HepG2 (cell line): ENCODE results near the gene MAPK9. TPM values are rescaled to one million over a fixed set of nuclear protein-coding genes. Genes with fewer than 3 reads are reported as not detected.

Experiments used
- ATAC-seq: fragments of 200-7000 bp; cut with Tn5 transposase; 3 replicates; pipeline ENCODE4 v1.9.1; 2020; ENCODE audit warnings: mild to moderate bottlenecking, moderate library complexity
- BruUV-seq: library from RNA; stranded (reverse); fragments of 400-500 nt; replicated peaks from 2 replicates; lab custom pipeline; 2021; lab: Mats Ljungman, UMichigan
- CTCF ChIA-PET: fragments of 300-600 bp; formaldehyde crosslinking; extraction: SDS; loops from one replicate; lab custom pipeline; 2021; ENCODE audit warnings: low total read pairs, inconsistent platforms, low intra/inter-chr PET ratio; lab: Yijun Ruan, JAX
- POLR2A ChIA-PET: fragments of 350-600 bp; sonication (Branson Sonifier 250); formaldehyde crosslinking; loops from one replicate; lab custom pipeline; 2020; ENCODE audit warnings: antibody characterized with exemption, inconsistent platforms; lab: Yijun Ruan, JAX
- DNase-seq: peaks from one replicate; pipeline ENCODE4 v3.0.0-alpha.2; 2015; ENCODE audit warnings: low spot score
- FAIRE-seq: peaks from 3 replicates; lab custom pipeline; 2011; peaks lifted over from hg19 to GRCh38; lab: Jason Lieb, UNC
- H2AFZ ChIP-seq: one replicate; pipeline ENCODE4 v1.6.1; 2011; ENCODE audit warnings: low read length, inconsistent platforms
- H3K27ac ChIP-seq: fragments of 300-600 bp; 3 replicates; pipeline ENCODE4 v1.8.0; 2011; ENCODE audit warnings: mixed run types, mild to moderate bottlenecking, mixed read lengths, low read length, inconsistent platforms; ENCODE audit not compliant: insufficient read depth; ENCODE audit errors: extremely low read length
- H3K27me3 ChIP-seq, 2 experiments: fragments of 200-600 bp in 1 of 2; 2 replicates in 1 of 2; 3 replicates in 1 of 2; pipeline versions ENCODE4 v1.6.0 to v1.8.0; 2011; ENCODE audit warnings: low read length in 2 of 2, mild to moderate bottlenecking in 2 of 2, moderate library complexity in 2 of 2, inconsistent platforms in 1 of 2; ENCODE audit not compliant: insufficient read depth in 2 of 2, control insufficient read depth in 1 of 2
- H3K36me3 ChIP-seq, 2 experiments: fragments of 200-600 bp in 1 of 2; replicated peaks in 1 of 2; 2 replicates in 1 of 2; 3 replicates in 1 of 2; pipeline versions ENCODE4 v1.5.1 to v1.8.0; 2011; ENCODE audit warnings: low read length in 2 of 2, inconsistent platforms in 1 of 2; ENCODE audit not compliant: insufficient read depth in 2 of 2, control insufficient read depth in 1 of 2
- H3K4me1 ChIP-seq: 2 replicates; pipeline ENCODE4 v1.5.1; 2012; ENCODE audit warnings: low read length, inconsistent platforms; ENCODE audit not compliant: insufficient read depth
- H3K4me2 ChIP-seq: 2 replicates; pipeline ENCODE4 v1.6.0; 2011; ENCODE audit warnings: low read depth, low read length, inconsistent platforms
- H3K4me3 ChIP-seq, 3 experiments: fragments of 200-600 bp in 1 of 3; sonication (generic), shearing (Covaris generic) in 1 of 3; replicated peaks in 1 of 3; 2 replicates each; pipeline ENCODE4 v1.5.1; 2011 to 2016; ENCODE audit warnings: low read length in 3 of 3, inconsistent platforms in 2 of 3, low read depth in 2 of 3, mild to moderate bottlenecking in 2 of 3, control low read depth in 1 of 3, mixed read lengths in 1 of 3; ENCODE audit not compliant: insufficient read depth in 1 of 3
- H3K79me2 ChIP-seq: one replicate; pipeline ENCODE4 v1.6.1; 2011; ENCODE audit warnings: low read length, inconsistent platforms; ENCODE audit not compliant: insufficient read depth
- H3K9ac ChIP-seq: 2 replicates; pipeline ENCODE4 v1.6.0; 2011; ENCODE audit warnings: mild to moderate bottlenecking, low read depth, low read length, inconsistent platforms; ENCODE audit not compliant: insufficient read depth
- H3K9me3 ChIP-seq: 2 replicates; pipeline ENCODE4 v1.5.1; 2012; ENCODE audit warnings: mild to moderate bottlenecking, low read length
- H4K20me1 ChIP-seq: 2 replicates; pipeline ENCODE4 v1.6.0; 2011; ENCODE audit warnings: inconsistent platforms, mild to moderate bottlenecking, low read length, moderate library complexity; ENCODE audit not compliant: insufficient read depth
- FOSL1 ChIP-seq: sonication (generic); formaldehyde crosslinking; IDR thresholded peaks from 2 replicates; pipeline ENCODE4 v1.9.0; 2021; ENCODE audit warnings: missing genetic modification reagents, borderline replicate concordance
- NFYC ChIP-seq: IDR thresholded peaks from 2 replicates; pipeline ENCODE4 v1.6.1; 2016; ENCODE audit warnings: missing genetic modification reagents, missing compliant biosample characterization
- ZFYVE20 ChIP-seq: sonication (generic); formaldehyde crosslinking; IDR thresholded peaks from 2 replicates; pipeline ENCODE4 v1.8.0; 2023; ENCODE audit warnings: low read depth, mild to moderate bottlenecking, moderate library complexity, missing genetic modification reagents, borderline replicate concordance
- ZNF180 ChIP-seq: sonication (generic); formaldehyde crosslinking; IDR thresholded peaks from 2 replicates; pipeline ENCODE4 v1.4.0; 2020; ENCODE audit warnings: low read depth, missing genetic modification reagents, borderline replicate concordance
- ZNF350 ChIP-seq: sonication (generic); formaldehyde crosslinking; IDR thresholded peaks from 2 replicates; pipeline ENCODE4 v1.4.0; 2020; ENCODE audit warnings: mild to moderate bottlenecking, low read depth, missing genetic modification reagents, borderline replicate concordance
- ZNF484 ChIP-seq: sonication (generic); formaldehyde crosslinking; IDR thresholded peaks from 2 replicates; pipeline ENCODE4 v1.5.1; 2020; ENCODE audit warnings: mild to moderate bottlenecking, low read depth, missing genetic modification reagents, borderline replicate concordance
- ZNF761 ChIP-seq: sonication (generic); formaldehyde crosslinking; conservative IDR thresholded peaks from 2 replicates; pipeline ENCODE4 v1.4.0; 2020; ENCODE audit warnings: mild to moderate bottlenecking, missing genetic modification reagents
- ZNF839 ChIP-seq: sonication (generic); formaldehyde crosslinking; IDR thresholded peaks from 2 replicates; pipeline ENCODE4 v1.4.0; 2020; ENCODE audit warnings: missing genetic modification reagents, mild to moderate bottlenecking, borderline replicate concordance
- WGBS: methylation state at CpG from one replicate; pipeline ENCODE4 v1.1.6; 2017; ENCODE audit warnings: low lambda C conversion rate; 5-methylcytosine and 5-hydroxymethylcytosine counted together
- in situ Hi-C: cut with HindIII; loops from 2 replicates; pipeline ENCODE4 v1.10.0; 2017; ENCODE audit warnings: low pct_unique_long_range_greater_than_20kb; ENCODE audit not compliant: extremely low pct_ligation_motif_present
- intact Hi-C: fragments of 100-400 bp; cut with micrococcal nuclease; formaldehyde crosslinking; loops from one replicate; pipeline ENCODE4 v1.10.0; 2022; ENCODE audit not compliant: unreplicated experiment
- polyA plus RNA-seq, 8 experiments: library from polyadenylated mRNA; depleted of rRNA in 3 of 8; stranded (reverse) in 7 of 8; unstranded in 1 of 8; fragments of >200 nt; fragmentation: Illumina TruSeq in 4 of 8; extraction: Trizol in 4 of 8; gene quantifications; 2 replicates each; pipeline versions ENCODE4 v1.2.1 to v1.2.3, GENCODE V29; 2011 to 2016; ENCODE audit warnings: low read depth in 4 of 8, missing spikeins in 1 of 8, mixed read lengths in 1 of 8; ENCODE audit not compliant: insufficient read depth in 1 of 8
- total RNA-seq, 5 experiments: library from RNA; depleted of rRNA; stranded (reverse); fragments of >200 nt; fragmentation: Illumina TruSeq; extraction: Trizol; gene quantifications; 2 replicates each; pipeline ENCODE4 v1.2.3, GENCODE V29; 2016; ENCODE audit warnings: low read depth in 1 of 5
- TF ChIP-seq, protein P1 (sequence below): sonication (generic); formaldehyde crosslinking; IDR thresholded peaks from 2 replicates; pipeline ENCODE4 v1.5.0; 2020; ENCODE audit warnings: mild to moderate bottlenecking, missing genetic modification reagents, moderate library complexity
- TF ChIP-seq, protein P2 (sequence below): IDR thresholded peaks from 2 replicates; pipeline ENCODE4 v1.6.1; 2016; ENCODE audit warnings: low read depth

The MAPK9 gene
- total and polyA plus RNA-seq, 2 of the 13 experiments (the other 11 are each of a cell fraction or from before 2014, with no cell fraction given), result 30.1 to 56.1 TPM

- WGBS, result 52% methylated on average over 1 of the region's 1 CpG
- Histone ChIP-seq H3K4me3 (no peak overlapping the region), H3K27me3 (peaks cover 0 to 10% of the 10 kb centered on the region in 2 experiments; a peak in 2 of 5 replicates), H3K4me2 (no peak overlapping the region), H3K27ac (no peak overlapping the region), H3K9me3 (no peaks in the 10 kb centered on the region), H4K20me1 (no peaks in the 10 kb centered on the region), H3K36me3 (no peaks in the 10 kb centered on the region), H3K9ac (no peak overlapping the region), H3K4me1 (peaks cover 7% of the 10 kb centered on the region), H2AFZ (no peak overlapping the region)
- no TSS peak for BruUV-seq
- in situ Hi-C loops, result loop anchor here (10.0 to 25.0 kb wide), 2 partner anchors 120 to 258 kb away; no protein-coding TSS in a partner anchor
- no peak for DNase-seq
- no peak for ATAC-seq
- CTCF ChIA-PET, result no interaction called here
- POLR2A ChIA-PET, result no interaction called here
- TF ChIP-seq NFYC (CRISPR knock-in tag), result no peak
- no peak for TF ChIP-seq ZFYVE20 (CRISPR knock-in tag)
- no peak for TF ChIP-seq ZNF180 (CRISPR knock-in tag)
- no peak for TF ChIP-seq ZNF761 (CRISPR knock-in tag)
- TF ChIP-seq, all 625 proteins: peak for 0
- FAIRE-seq, result no peak
- no peaks in the 10 kb centered on the region for H3K79me2 ChIP-seq
- intact Hi-C loops, result loop anchor here (5.0 to 10.0 kb wide), 3 partner anchors 80 to 123 kb away; partner anchors contain the start of gene MAPK9
These were observed 87.5 kb downstream of the MAPK9 start for GRCh38 chr5:180204276-180204819.

DNA sequence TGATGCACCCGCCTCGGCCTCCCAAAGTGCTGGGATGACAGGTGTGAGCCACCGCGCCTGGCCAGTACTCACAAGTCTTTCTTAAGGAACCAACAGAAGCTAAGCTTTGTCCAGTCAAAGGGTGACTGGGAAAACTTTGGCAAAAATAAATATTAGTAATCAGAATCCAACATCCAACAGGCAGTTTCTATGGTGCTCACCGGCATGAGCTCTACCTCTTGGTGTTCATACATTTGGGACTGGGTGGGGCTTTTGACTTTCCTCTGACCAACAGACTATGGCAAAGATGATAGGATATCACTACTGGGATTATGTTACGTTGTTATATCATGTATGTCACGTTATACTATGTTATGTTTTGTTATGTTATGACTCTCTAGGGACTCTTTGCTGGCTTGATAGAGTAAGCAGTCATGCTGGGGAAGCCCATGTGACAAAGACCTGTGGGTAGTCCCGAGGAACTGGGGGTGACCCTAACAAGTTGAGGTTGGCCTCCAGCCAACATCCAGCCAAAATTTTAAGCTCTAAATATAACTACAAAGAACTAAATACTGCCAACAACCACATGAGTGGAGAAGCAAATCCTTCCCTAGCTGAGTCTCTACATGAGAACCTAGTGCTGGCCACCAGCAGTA, 88.8 kb downstream of the MAPK9 start:
- H2AFZ ChIP-seq, result no peak overlapping the region
- intact Hi-C loops (loop anchor here (5.0 to 10.0 kb wide), 3 partner anchors 78 to 124 kb away; partner anchors contain the start of gene MAPK9), in situ Hi-C loops (loop anchor here (10.0 to 25.0 kb wide), 2 partner anchors 122 to 259 kb away; no protein-coding TSS in a partner anchor)
- ChIA-PET POLR2A (no interaction called here), CTCF (no interaction called here)
- WGBS, result 58% methylated on average over 8 of the region's 8 CpGs
- no peak for FAIRE-seq
- no peak overlapping the region for H3K4me3 ChIP-seq
- no peak overlapping the region for H3K4me2 ChIP-seq
- H3K27me3 ChIP-seq, result peaks cover 0 to 9% of the 10 kb centered on the region in 2 experiments; a peak in 1 of 5 replicates
- BruUV-seq, result no TSS peak
- H4K20me1 ChIP-seq, result no peaks in the 10 kb centered on the region
- no peak overlapping the region for H3K9ac ChIP-seq
- no peaks in the 10 kb centered on the region for H3K36me3 ChIP-seq
- H3K79me2 ChIP-seq, result no peaks in the 10 kb centered on the region
- peaks cover 1% of the 10 kb centered on the region for H3K4me1 ChIP-seq
- ATAC-seq, result no peak
- H3K27ac ChIP-seq, result no peak overlapping the region
- no peaks in the 10 kb centered on the region for H3K9me3 ChIP-seq
- no peak for DNase-seq
- no peak for TF ChIP-seq ZNF839 (CRISPR knock-in tag)
- TF ChIP-seq ZNF350 (CRISPR knock-in tag), result no peak
- TF ChIP-seq, protein P1, sequence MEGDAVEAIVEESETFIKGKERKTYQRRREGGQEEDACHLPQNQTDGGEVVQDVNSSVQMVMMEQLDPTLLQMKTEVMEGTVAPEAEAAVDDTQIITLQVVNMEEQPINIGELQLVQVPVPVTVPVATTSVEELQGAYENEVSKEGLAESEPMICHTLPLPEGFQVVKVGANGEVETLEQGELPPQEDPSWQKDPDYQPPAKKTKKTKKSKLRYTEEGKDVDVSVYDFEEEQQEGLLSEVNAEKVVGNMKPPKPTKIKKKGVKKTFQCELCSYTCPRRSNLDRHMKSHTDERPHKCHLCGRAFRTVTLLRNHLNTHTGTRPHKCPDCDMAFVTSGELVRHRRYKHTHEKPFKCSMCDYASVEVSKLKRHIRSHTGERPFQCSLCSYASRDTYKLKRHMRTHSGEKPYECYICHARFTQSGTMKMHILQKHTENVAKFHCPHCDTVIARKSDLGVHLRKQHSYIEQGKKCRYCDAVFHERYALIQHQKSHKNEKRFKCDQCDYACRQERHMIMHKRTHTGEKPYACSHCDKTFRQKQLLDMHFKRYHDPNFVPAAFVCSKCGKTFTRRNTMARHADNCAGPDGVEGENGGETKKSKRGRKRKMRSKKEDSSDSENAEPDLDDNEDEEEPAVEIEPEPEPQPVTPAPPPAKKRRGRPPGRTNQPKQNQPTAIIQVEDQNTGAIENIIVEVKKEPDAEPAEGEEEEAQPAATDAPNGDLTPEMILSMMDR, result no peak
- TF ChIP-seq FOSL1 (CRISPR knock-in tag), result no peak
- no peak for TF ChIP-seq ZNF484 (CRISPR knock-in tag)
- TF ChIP-seq, protein P2, sequence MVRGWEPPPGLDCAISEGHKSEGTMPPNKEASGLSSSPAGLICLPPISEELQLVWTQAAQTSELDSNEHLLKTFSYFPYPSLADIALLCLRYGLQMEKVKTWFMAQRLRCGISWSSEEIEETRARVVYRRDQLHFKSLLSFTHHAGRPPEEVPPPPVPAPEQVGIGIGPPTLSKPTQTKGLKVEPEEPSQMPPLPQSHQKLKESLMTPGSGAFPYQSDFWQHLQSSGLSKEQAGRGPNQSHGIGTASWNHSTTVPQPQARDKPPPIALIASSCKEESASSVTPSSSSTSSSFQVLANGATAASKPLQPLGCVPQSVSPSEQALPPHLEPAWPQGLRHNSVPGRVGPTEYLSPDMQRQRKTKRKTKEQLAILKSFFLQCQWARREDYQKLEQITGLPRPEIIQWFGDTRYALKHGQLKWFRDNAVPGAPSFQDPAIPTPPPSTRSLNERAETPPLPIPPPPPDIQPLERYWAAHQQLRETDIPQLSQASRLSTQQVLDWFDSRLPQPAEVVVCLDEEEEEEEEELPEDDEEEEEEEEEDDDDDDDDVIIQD, result no peak
